GM19023 (cell line): ENCODE results near the gene PGGT1B.
A peak's percentile ranks its signal among the peaks of the same experiment; 100 is the strongest.

ENCODE experiments used
- ATAC-seq: cut with Tn5 transposase; IDR thresholded peaks from one replicate; pipeline ENCODE4 v1.9.1; 2021; ENCODE audit warnings: mild to moderate bottlenecking, moderate library complexity; ENCODE audit not compliant: unreplicated experiment

PGGT1B gene

GRCh38 chr5:115262321-115263077 is at the start of gene PGGT1B:
PGGT1B (minus strand) TSS chr5:115262877; CDS start chr5:115262851, 26 bp downstream.
- ATAC-seq, result peak; percentile 95

DNA sequence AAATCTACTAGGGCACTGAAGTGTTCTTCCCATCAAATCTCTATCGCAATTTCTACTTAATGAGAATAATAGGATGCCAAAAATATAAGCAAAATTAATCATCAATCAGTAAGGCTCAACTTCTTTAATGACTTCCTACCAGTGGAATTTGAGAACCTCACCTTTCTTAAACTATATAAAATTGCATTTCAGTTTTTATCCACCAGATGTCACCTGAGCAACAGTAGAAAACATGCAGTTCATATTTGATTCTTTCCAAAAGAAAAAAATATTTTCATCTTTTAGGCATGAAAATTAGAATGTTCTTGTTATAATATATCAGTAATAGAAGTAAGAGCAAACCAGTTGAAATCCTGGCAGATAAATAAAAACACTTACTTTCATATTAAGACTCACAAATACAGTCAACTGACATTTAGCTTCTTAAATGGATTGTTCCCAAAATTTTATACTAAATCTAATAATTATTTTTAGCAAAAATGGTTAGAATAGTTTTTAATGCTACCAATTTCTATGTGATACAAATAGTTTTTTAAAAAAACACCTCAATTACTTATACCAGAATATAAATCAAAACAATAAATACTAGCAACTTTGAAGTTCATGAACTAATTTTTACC is 47.2 kb upstream of the PGGT1B start:
- ATAC-seq, result no peak

- no peak for ATAC-seq
Observed at GRCh38 chr5:115308815-115309214, 46.1 kb upstream of the PGGT1B start.

GRCh38 chr5:115306011-115306536 is 43.4 kb upstream of the PGGT1B start:
- no peak for ATAC-seq

DNA sequence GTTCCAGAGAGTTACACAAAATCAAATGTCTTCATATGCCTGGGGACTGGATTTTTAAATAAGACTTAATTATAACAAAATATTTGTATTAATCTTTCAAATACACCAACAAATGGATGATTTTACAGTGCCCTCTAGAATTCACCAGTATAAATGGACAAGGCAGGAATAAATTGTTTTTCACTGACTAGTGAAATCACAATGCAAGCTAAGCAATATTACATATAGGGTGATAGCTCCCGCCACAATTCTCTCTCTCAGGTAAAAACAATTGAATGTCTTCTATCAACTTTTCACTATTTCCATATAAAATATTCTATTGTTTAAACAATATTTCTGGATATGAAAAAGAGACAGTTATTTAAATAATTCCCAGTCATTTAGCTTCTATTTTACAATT is 41.8 kb upstream of the PGGT1B start:
- no peak for ATAC-seq

- no peak for ATAC-seq
Observed at GRCh38 chr5:115298811-115299210, 36.1 kb upstream of the PGGT1B start.

DNA sequence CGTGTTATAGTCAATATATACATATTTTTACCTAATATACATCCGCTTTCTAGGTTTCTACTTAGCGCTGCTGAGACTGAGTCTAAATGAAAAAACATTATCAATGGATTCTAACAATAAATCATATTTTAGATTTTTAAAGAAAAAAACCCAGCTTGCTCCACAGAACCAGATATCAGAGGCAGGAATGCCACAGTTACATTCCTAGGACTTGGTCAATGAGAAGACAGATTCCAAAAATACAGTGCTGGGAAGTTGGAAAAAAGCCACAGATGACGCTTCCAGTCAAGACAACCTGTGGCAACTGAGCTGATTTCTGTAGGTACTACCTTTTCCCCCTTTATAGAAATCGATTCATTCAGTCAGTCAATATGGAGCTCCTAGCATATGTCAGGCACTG is 34.4 kb upstream of the PGGT1B start:
- no peak for ATAC-seq

- peak; percentile 81 for ATAC-seq
Observed at GRCh38 chr5:115296124-115297022, 33.7 kb upstream of the PGGT1B start, which contains the start of gene CCDC112. CCDC112 (minus strand) TSS chr5:115296654; CDS start chr5:115296543, 111 bp downstream.

- ATAC-seq, result no peak
Observed at GRCh38 chr5:115295777-115296123, 33.1 kb upstream of the PGGT1B start.

GRCh38 chr5:115291397-115291796 is 28.7 kb upstream of the PGGT1B start:
- ATAC-seq, result no peak

DNA sequence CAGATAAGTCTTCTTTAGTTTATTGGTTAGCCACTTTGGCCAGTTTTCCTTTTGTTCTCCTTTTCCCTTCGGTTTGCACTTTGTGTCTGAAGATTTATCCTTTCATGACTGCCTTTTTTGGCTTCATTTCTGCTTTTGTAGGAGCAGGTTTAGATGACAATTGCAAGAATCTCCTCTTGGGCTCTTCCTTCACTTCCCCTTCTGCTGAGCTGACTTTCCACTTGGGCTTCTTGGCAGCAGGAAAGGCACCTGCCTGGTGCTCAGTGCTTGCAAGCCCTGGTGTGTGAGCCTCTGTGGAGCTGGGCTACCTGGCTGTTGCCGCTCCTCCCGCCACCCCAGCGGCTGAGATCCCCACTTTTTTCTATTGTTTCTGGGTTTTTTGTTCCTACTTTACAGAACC is 26.4 kb upstream of the PGGT1B start:
- no peak for ATAC-seq

DNA sequence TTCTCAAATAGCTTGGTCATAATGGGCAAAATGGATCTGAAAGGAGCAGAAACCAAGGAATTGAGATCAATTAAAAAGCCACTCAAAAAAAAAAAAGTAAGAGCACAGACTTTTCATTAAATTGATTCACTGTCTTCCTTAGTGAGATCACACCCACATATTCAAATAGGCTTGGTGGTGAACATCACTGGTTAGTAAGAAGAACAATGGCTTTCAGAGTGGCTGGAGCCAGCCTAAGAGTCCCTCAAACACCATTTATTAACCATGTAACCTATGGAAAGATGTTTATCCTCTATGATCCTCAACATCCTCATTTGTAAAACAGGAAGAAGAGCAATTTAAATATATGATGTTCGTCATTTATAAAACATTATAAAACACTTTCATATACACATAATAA is 21.3 kb upstream of the PGGT1B start:
- ATAC-seq, result no peak

- ATAC-seq, result no peak
Observed at GRCh38 chr5:115282131-115282530, 19.5 kb upstream of the PGGT1B start.

DNA sequence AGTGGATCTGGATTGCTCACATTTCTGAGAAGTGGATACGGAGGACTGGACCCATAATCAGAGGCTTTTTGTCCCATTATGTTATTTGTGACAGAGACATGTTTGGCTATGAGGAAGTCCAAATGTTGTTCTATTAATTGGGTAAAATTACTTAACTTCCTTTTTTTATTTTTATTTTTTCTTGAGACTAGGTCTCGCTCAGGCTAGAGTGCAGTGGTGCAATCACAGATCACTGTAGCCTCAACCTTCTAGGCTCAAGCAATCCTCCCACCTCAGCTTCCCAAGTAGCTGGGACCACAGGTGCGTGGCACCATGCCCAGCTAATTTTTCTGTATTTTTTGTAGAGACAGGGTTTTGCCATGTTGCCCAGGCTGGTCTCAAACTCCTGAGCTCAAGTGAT is 11.9 kb upstream of the PGGT1B start:
- ATAC-seq, result no peak

GRCh38 chr5:115272297-115272958 is 9.8 kb upstream of the PGGT1B start:
- no peak for ATAC-seq

- ATAC-seq, result no peak
Observed at GRCh38 chr5:115271295-115272050, 8.8 kb upstream of the PGGT1B start.

- ATAC-seq, result no peak
Observed at GRCh38 chr5:115267617-115268016, 4.9 kb upstream of the PGGT1B start.

DNA sequence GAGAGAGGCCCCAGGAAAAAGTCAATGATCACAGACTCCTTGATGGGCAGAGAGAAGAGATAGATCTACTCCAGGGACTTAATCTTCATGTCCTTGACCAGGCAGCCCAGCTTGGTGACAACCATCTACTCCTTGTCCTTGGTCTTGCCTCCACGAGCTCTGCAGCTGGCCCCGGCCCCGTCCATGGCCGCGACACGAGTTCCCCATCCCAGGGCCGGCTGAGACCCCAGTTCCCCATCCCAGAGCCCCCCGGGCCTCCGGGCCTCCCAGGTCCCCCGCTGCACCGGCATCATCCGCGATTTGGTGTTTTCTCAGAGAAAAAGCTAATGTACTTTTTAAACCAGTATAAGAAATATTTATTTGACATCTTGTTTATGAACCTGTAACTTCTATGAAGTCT is 2.5 kb upstream of the PGGT1B start:
- no peak for ATAC-seq

DNA sequence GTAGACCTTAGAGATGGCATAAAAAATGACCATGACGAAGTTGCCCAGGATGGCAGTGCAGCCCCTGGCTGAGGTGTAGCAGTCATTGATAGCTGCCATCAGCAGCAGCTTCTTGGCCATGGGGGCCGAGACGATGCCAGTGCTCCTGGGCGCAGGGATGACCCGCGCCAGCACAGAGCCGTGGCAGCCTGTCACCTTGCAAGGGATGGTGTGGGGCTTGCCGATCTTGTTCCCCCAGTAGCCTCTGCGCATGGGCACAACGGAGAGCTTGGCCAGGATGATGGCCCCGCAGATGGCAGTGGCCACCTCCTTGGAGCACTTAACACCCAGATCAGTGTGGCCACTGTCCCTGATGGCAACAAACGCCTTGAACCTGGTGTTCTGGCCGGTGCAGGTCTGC is 2.1 kb upstream of the PGGT1B start:
- ATAC-seq, result no peak

- no peak for ATAC-seq
Observed at GRCh38 chr5:115263078-115263380, 352 bp upstream of the PGGT1B start.
